Activated CD4-positive, alpha-beta T cell treated with anti-CD3 and anti-CD28 coated beads, Interleukin-2, amount 50 U/mL, for 16 hours (primary cell): ENCODE results near the gene CRP.
"Not testable (repeated sequence)": the region's sequence is repeated elsewhere in the genome, so short reads cannot be mapped to it uniquely, and the experiment has no call there.

Experiments used
- DNase-seq: peaks from one replicate; pipeline ENCODE4 v3.0.0-alpha.2; 2020

Gene CRP, protein sequence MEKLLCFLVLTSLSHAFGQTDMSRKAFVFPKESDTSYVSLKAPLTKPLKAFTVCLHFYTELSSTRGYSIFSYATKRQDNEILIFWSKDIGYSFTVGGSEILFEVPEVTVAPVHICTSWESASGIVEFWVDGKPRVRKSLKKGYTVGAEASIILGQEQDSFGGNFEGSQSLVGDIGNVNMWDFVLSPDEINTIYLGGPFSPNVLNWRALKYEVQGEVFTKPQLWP

DNA sequence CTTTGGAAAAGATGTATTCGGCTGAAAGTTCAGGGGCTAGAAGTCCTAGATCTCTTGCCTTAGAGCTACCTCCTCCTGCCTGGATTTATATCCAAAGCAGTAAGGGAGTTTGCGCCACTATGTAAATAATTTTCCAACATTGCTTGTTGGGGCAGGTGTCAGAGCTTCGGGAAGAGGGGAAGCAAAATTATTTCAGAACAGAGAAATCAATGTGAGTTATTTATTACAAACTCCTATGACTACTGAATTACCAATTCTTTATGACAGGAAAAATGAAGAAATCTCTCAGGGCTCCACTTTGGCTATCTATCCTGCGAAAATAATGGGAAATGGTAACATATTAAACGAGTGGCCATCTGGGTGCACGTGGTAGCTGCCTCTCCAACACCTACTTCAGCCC is at the start of gene CRP:
CRP (minus strand) TSS at position 61 of the 400 bp plus-strand sequence. CDS start 104 bp downstream, outside the sequence.
- DNase-seq = no peak

DNA sequence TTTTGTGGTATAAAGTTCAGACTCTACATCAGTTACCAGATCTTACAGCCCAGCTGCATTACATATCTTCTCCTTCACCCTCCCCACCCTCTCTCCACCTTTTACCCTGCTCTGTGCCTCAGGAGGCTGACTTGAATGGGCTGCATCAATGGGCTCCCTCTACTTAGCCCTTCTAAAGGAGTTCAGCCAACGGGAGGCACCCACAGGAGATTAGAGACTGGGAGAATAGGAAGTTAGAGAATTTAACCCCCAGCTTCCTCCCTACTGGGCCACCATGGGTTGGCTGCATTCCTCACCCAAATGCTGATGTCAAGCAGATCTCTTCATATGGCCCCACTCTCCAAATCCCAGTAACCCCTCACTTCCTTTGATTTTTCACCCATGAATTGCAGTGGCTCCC is 49.3 kb upstream of the CRP start:
- DNase-seq = no peak

DNA sequence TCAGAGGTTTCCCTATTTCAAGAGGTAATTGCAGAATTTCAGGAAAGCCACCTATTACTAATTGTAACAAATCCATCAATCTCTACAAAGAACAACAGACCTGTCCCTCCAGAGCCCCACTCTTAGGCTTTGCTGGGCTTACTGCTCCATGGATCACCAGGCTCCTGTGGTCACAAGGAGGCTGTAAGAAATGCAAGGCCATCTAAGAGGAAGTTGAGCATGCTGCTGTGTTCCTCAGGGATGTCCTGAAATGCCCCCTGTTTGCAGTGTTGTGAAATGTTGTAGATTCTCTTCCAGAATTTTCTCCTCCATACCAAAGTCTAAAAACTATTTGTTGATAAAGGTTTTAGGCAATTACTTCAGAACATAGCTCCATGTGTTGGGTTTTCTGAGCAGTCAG is 42.0 kb upstream of the CRP start:
- no peak for DNase-seq

DNA sequence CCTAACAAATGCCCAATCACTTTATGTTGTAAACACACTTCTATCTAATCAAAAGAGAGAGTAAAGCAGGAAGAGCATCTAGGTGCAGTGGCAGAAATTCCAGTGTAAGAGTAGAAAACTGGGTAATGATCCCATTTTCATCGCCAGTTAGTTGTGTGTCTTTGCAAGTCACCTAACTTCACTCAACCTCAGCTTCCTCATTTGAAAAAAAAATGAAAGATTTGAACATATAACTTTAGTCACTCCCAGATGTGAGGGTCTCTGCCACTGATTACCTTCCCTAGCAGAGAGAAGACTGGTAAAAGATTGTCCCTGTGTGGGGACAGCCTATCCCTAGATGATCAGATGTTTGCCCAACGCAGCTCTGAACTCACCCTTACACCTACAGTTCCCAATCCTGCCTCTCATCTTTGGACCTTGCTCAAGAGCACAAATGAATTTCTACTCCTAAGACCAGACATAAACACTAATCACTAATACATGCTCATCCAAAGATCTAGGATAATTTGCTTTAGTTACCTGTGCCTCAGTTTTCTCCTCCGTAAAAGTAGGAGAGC is 41.1 kb upstream of the CRP start:
- DNase-seq = no peak

DNA sequence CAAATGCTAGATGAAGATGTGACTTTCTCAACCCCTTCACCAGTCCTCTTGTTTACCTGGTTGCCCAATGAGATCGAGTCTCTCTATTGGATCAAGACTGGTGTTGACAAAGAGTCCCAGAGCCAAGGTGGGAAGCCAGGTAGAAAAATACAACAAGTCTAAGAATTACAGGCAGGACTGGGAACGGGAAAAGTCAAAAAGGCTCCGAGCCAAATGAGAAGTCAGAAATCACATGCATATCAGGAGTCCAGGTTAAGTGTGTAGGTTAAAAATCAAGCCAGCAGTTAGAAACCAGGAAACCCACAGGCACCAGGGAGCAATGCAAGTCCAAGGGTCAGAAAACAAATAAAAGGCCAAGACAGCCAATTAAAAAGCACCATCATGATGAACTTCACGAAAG is 39.0 kb upstream of the CRP start:
- DNase-seq = no peak

DNA sequence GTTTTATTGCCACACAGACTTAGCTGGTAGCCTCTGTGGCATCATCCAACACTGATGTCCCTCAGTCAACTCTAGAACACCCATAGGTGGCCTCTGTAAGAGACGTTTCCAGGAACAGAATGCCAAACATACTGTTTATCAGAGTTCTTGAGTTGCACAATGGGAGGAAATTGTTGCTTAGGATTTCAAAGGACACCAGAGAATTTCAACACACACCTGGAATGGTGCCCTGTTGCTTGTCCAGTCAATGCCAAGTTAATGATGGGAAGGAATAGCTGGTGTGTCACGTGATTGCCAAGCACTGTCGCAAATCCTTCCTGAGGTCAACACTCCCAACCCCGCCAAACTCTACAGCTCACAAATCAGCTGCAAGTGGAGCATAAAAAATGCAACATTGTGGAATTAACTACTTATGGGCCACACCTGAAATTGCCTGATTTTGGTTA is 37.8 kb upstream of the CRP start:
- DNase-seq = no peak

DNA sequence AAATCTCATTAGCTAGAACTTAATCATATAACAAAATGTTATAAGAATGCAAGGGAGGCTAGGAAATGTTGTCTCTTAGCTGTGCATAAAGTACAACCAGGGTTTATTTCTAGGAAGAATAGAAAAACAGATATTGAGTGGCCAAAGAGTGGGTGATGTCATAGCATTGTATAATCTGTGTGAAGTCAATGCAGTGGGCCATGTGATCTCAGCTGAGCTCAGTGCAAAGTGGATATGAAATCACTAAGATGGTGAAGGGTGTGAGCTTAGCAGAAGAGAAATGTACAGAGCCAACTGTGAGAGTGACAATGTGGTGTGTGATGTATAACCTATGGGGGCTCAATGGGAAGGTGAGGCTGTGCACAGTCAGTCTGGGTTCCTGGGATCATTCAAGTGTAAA is 36.6 kb upstream of the CRP start:
- no peak for DNase-seq

DNA sequence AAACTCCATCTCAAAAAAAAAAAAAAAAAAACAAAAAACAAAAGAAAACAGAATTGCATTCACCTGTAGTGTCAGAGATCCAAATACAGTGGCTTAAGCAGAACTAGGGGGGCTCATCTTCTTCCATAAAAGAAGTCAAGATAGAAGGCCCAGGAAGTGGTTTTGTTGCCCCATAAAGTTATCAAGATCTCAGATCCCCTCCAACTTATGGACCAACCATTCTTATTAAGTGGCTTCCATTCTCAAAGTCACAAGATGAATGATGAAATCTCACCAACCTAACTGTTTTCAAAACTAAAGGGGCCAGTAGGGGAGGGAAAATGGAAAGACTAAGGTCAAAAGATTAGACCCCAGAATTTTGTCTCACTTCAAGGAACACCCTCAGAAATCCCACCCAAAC is 36.2 kb upstream of the CRP start:
- no peak for DNase-seq

DNA sequence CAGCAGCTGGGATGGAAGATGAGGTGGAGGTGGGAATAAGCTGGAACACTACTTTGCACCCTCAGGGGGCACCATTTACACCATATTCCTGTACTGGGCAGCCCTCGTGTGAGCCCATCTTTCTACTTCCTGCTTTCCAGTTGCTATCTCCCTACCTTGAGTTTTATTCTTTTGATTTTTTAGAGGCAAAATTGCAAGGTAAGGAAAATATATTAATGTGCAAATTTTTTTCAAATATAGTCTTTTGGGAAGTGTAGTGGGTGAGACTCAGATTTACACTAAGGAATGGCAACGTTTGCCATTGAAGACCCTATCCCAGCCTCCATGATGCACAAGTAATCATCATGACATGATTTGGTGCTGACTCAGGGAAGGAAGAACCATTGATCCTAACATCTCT is 35.2 kb upstream of the CRP start:
- DNase-seq = no peak

DNA sequence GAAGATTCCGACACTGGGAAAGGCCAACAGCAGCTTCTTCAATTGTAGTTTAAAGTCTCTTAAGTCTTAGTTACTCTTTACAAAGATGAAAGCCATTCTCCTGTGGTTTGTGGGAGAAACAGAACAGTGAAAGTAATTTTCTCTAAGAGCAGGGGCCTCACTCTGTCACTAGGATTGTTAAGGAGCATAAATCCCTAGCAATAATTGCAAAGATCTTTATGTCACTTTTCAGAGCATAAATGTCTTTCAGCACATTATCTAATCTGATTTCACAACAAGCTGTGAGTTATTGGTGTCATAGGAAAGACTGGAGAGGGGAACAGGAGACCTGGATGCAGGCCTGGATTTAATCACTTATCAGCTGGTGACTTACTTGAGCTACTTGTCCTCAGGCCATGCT is 34.0 kb upstream of the CRP start:
- DNase-seq = no peak

DNA sequence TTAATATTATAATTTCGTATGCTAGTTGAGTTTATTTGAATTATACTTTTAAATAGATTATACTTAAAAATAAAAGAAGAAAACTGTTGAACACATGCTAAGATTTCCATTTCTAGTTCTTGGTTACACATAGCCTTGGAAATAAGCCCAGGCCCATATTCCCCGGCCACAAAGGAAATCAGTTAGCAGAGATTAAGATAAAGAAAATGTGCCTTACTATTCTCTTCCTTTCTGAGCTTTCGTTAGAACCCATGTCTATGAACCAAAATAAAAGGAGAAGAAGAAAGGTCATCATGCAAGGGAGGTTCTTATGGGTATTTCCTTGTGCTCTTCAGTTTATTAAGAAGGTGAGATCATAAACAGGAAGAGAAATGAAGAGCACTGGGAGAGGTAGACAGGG is 32.3 kb upstream of the CRP start:
- no peak for DNase-seq

DNA sequence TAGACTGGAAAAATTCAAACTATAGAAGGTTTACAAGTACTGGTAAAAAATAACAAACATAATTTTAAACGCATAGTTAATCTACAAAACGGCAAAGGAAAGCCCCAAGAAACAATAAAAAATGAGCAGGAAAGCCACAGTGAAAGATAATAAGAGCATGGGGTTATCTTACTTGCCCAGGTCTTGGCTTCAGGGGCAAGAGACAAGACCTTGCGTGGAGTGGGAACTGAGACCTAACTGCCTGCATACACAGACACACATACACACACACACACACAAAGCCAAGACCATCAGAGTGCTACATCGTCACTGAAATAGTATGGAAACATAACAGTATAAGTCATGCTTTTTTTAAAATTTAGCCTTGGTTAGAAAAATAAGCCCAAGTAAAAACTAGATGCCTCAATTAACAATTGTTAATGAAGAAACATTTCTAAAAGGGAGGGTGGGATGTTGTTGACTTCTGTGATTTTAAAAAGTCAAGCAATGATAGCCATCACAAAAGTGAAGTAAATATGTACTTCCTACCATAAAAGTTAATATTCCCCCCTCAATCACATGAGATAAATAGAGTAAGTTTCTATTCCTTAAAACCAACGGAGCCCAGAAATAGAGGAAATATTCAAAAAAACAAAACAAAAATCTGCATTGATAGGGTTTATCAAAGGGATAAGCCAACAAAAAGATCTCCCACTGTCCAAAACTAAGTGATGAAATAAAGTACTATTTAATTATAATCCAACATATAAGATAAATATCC is 29.4 kb upstream of the CRP start:
- DNase-seq = no peak

DNA sequence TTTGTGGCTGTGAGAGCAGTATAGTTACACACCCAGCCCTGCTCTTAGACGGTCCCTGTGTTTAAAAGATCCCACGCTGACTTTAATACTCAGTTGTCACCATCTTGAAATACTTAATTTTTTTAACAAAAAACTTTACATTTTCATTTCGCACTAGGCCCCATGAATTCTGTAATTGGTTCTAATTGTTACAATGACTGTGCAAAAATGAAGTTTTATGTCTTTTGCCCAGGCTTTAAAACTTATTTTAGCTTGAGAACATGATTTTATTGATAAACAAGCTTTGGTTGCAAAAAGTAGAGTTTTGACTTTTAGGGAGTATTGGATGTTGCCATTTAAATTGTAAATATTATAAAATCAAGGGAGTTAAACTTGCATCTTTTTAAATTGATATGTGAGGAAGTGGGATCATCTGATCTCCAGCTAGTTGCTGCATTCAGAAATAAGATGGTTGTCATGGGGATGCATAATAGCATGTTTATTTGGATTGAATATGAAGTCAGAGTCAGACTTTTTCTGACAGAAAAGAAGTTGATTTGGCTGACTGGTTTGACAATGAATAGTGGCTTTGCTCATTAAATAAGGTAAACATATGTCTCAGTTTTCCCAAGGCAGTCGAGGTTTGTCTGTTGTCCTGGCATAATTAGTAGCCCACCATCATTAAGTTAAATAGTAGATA is 23.0 kb upstream of the CRP start:
- no peak for DNase-seq

DNA sequence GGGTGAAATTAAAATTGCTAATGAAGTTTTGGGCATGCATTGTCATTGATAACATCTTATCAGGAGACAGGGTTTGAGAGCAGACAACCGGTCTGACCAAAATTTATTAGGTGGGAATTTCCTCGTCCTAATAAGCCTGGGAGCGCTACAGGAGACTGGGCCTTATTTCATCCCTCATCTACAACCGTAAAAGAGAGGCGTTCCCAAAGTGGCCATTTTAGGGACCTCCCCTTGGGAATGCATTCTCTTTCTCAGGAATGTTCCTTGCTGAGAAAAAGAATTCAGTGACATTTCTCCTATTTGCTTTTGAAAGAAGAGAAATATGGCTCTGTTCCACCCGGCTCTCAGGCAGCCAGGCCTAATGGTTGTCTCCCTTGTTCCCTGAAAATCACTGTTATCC is 8.8 kb upstream of the CRP start:
- not testable (repeated sequence) for DNase-seq

DNA sequence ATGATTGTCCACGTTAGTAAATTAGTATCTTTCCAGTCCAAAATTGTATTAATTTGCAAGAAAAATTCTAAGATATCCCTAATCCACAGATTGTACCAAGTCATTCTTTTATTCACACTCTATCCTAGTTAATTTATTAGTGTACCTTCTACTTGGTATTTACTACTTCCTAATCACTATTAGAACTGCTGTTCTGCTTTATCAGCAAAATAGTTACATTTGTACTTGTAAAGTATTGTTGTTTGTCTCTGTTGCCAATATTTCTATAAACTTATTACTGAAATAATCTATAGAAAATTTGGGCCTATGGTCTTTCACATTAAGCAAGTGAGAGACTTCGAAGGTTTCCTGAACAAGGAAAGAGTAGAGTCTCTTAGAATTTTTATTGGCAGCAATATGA is 5.6 kb upstream of the CRP start:
- DNase-seq = no peak

DNA sequence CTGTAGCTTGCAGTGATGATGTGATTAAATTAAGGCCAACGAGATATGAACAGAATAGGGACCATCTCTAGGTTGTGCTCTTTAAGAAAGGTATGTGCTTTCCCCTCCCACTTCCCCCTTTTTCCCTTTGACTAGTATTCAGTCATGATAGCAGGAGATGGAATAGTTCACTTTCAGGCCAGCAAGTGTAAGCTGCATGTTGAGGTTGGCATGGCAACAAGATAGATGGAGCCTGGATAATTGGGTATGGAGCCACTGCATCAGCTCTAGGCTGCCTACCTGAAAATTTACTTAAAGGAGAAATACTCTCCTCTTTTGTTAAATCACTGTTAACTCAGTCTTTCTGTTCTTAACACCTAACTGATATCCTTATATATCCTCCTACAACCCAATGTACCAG is 1.5 kb upstream of the CRP start:
- no peak for DNase-seq

DNA sequence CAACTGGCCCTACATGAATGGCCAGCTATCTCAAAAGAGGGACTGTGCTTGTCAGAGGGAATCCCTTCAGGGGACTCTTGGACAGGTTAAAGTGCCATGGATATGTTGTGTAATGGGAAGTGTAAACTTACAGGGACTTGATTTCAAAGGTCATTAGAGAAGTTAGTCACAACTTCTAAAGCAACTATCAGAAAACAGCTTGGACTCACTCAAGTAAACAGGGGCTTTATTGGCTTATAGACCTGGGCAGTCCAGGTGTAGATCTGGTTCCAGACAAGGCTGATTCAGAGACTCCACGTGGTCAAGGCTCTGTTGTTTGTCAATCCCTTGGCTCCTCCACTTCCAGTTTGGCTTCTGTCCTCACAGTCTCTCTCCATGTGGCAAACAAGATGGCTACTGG is 2.3 kb downstream of the CRP start:
- no peak for DNase-seq

DNA sequence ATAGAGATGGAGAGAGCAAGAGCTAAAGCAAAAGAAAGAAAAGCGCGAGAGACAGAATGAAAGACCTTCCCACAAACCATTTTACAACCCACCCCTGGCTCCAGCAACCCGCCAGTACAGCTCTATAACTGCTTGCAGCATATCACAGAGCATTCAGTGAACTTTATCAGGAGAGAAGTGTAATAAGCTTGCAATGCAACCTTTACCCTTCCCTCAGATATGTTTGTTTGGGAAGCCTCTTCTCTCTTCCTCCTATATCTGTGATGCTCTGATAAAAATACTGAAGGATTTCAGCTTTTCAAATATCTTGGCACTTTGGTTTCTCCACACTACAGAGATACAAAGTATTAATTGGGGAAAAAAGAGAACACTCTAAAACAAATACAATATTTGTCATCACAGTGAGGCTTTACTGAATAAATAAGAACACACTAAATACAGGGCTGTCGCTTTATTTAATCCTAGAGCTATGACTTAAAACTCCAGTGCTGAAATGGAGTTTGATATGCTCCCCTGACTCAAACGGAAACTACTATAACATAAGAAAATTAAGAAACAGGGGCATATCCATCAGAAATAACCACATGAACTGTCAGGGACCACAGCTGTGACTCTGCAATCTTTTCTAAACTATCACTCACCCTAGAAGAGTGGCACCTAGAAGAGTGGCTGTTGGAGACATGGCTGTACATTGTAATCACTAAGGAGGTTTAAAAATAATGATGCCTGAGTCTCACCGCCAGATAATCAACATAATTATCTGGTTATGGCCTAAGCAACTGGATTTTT is 6.7 kb downstream of the CRP start:
- DNase-seq = no peak

DNA sequence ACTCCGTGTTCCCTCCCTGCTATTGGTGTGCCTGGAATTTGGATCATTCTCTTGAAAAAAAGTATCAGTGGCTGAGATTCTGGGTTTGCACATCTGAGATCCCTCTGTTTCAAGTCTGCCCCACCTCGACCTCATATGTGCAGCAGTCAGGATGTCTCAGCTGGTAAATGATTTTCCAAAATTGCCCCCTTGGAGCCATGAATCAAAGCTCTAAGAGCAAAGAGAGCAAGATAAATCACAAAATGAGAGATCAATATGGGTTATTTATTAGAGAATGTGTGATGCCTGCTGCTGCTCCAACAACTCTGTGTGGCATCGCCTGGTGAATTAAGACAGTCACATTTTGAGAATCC is 8.5 kb downstream of the CRP start:
- no peak for DNase-seq

DNA sequence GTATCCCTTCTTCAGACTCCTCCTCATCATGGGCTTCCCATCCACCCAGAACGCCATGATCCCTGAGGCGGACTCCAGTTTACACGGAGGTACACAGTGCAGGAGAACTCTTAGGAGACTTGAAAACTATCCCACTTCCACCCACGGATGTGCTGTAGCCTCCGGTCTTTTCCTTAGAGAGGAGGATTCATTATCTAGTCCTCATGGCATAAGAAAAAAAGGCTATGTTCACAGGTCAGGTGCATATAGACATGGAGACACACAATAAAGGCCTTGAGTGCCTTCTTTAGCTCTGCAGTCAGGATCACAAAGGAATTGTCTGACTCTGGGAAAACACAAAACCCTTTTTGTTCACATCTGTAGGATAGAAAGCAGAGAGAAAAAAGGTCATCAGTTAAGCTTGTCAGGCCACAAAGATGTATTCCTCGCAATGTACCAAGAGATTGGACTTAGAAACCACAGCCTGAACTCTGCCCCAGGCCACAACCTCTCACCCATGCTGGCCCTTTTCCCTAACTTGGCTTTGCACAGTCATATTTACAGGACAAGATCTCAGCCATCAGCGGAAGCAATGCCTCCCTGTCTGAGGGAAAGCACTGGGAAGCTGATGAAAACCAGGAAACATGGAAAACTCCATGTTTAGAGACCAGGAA is 9.0 kb downstream of the CRP start:
- DNase-seq = no peak

DNA sequence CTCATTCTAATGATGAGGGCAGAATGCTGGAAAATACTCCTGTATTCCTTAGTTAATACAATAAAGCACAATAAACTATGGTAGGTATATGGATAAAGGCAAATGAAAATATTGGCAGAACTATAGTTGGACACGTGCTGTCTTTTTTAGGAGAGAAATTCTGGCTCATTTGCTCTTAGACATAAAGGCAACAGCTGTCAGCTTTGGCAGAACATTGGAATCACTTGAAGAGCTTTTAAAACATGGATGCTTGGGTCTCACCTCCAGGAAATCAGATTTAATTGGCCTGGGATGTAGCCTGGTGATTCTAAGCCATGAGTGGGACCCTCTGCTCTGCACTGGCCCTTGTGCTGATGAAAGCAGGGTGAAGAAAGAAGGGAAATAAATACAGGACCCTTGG is 9.9 kb downstream of the CRP start:
- DNase-seq = no peak

DNA sequence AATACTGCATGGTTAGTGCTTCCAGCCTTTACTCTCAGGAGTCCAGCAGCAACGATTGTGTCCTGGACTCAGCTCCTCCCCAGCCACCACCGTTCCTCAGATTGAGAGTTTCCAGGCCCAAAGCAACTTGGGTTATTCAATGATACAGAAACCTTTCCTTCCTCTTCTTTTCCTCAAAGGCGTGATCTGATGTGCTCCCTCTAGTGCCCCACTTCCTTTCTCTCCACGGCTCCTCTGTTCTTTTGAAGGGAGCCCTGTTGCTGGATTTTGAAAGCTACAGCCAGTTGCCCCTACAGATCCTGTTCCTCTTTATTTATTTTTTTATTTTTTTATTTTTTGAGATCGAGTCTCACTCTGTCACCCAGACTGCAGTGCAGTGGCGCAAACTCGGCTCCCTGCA is 14.1 kb downstream of the CRP start:
- no peak for DNase-seq

DNA sequence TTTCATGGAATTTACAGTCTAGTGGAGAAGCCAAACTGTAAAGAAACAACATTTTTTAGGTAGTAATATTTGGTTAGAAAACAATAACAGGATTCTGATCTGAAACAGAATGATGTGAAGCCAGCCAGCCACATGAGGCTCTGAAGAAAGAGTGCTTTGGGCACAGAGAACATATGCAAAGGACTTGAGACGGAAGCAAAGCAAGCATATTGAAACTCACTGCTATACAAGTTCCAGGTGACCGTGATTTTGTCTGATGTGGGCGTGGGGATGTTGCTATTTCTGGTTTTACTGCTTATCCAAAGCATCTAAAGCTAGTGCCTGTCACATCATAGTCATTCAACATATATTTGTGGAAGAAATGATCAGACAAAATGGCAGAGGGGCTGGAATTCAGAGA is 14.7 kb downstream of the CRP start:
- no peak for DNase-seq
